NCI-H128 (cell line): ENCODE data around the gene RTCB.

Source experiments
- DNase-seq: peaks from one replicate; lab custom pipeline; 2025; ENCODE audit not compliant: unreplicated experiment; lab: John Stamatoyannopoulos, UW

RTCB gene

DNA sequence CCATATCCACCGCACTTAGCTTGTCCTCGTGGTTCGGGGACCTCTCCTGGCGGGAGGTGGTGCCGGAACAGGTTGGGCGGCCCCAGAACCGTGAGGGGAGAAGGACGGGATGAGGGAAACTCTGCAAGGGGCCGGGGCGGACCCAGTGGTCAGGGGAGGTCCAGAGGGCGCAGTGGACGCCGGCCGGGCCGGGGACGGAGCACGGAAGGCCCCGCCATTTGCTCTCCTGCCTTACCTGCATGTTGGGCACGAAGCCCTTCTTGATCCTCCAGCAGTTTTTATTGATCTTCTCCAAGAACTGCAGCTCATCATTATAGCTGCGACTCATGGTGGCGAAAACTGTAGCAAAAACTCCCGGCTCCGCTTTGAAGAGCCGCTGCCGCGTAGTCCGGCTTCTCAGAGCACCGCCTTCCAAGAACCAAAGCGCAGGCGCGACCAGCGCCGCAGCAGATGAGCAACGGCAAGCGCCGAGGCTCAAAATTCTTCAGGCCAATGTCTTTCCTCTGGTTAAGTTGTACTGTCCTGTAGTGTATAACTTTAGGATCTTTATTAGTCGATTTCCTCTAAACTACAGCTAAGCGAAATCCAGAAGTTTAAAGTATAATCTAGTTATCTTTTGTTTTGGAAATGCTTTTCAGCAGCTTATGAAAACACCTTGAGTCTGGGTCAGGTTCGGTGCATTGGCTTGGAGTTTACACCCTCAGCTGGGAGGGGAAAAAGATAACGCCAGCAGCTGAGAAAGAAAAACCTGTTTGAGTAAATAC lies at the start of gene RTCB:
TSS of gene RTCB (minus strand) at position 419 of the 764 bp plus-strand sequence. CDS start at position 328, 91 bp downstream.
- peak; percentile 25 for DNase-seq

DNA sequence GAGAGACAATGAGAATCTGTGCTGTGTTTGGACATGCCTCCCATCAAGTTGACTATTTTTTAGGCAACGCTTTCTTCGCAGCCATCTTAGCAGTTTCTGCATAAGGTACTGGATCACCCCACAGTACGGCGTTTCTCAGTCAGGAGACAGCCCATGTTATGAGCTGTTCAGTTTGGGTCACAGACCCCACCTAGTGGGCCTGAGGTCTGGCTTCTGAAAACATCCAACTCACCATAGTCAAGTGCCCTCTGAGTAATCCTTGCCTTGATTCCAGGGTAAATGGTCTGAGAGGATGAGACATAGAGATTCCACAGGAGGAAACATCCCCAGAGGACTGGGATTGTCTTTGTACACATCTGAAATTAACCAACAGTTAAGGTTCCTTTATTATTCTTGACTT lies 45.0 kb upstream of the RTCB start:
- DNase-seq: no peak

DNA sequence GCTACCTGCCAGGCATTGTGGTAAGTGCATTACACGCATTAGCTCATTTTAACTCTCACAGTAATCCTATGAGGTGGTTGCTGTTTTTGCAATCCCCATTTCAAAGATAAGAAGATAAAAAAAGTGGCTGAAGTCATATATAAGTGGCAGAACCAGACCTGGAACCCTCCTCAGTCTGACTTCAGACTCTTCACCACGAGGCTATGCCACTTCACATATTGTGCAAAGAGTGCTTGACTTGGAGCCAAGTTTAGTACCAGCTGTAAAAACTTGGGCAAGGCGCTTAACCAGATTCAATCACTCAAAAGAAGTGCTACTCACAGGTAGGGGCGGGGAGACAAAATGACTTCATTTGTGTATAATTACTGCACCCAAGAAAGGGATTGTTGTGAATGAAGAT lies 36.9 kb upstream of the RTCB start:
- no peak for DNase-seq

DNA sequence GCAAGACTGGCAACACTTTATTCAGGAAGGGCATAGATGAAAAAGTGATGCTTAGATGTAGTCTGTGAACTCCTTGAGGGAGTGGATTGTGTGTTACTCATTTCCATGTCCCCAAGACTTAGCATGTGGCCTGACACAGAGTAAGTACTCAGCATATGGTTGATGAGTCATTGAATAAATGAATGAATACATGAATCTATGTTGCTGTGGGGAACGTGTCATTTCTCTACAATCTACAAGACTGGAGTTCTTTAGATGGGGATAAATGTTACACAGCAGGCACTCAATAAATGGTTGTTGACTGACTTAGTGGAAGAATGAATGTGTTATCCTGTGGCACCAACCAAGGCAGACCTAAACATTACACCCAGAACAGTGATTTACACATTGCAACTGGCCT lies 34.3 kb upstream of the RTCB start:
- DNase-seq: no peak

DNA sequence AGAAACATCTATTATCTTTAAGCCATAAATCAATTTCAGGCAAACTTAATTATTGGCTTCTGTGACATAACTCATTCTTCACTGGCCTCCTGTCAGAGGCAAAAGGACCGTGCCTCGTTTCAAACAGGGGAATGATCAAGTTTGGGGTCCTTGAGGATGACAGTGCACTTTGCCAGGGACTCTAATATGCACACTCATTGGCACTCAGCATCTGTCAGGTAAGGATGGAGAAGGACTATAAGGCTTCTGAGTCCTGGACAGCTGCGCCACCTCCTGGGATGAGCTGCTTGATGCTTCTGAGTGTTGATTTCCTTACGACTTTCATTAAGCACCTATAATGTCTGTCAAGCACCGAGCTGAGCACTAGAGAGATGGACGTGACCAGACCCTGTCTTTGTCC lies 32.0 kb upstream of the RTCB start:
- no peak for DNase-seq

DNA sequence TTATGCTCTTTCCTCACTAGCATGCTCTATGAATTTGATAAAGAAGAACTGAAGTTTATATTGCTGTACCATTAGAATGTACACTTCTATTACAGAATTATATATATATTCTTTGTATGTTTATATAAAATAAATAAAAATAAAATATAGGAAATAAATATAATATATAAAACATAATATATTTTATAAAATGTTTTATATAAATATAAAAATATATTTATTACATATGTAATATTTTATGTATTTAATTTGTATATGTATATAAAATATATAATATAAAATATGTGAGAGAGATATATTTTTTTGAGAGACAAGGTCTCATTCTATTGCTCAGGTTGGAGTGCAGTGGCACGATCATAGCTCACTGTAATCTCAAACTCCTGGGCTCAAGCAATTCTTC lies 18.3 kb upstream of the RTCB start:
- DNase-seq: no peak

DNA sequence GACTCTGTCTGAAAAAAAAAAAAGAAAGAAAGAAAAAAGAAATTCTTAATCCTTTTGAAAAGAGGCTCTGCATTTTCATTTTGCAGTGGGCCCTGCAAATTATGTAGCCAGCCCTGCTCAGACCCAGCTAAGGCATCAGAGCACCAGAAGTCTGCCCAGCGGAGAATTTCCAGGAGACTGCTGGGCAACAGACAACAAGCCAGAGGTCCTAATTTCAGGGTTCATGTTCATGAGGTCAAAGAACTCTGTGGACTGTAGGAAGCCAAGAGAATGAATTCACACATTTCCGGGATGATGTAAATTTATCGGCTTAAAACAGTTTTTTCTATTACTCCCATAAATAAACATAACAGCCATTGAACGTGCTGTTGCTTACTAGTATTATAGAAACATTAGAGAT lies 14.8 kb upstream of the RTCB start:
- no peak for DNase-seq

DNA sequence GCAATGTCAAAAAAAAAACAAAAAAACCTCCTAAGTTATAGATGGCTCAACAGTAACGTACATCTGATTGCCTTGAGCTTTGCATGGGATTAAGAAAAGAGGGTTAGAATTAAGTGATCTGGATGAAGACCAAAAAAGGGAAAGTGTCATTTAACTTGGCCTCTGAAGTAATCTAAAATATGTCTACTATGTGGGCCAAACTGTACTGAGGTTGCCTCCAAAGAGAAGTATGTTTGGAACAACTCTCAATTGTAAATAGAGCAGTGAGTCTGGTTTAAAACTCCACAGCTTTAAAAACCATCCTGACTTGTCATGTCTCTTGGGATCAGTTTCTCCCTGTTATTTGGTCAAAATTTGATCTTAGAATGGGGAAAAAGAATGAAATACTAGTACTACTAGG lies 11.6 kb upstream of the RTCB start:
- no peak for DNase-seq

DNA sequence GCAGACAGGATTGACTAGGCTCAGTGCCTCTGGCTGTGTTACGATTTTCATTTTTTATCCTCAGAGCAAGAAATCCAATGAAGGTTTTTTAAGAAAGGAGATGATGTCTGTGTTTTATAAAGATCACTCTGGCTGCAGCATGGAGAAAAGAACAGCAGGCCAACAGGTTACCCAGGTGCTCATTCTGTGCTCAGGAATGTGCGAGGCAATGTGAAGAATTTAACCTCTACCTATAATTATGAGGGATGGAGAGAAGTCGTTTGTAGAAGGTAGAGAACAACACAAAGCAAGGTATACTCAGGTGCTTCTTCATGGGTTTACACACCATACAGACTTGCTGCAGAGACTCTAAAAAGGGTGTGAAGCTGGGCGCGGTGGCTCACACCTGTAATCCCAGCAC lies 10.0 kb upstream of the RTCB start:
- no peak for DNase-seq

DNA sequence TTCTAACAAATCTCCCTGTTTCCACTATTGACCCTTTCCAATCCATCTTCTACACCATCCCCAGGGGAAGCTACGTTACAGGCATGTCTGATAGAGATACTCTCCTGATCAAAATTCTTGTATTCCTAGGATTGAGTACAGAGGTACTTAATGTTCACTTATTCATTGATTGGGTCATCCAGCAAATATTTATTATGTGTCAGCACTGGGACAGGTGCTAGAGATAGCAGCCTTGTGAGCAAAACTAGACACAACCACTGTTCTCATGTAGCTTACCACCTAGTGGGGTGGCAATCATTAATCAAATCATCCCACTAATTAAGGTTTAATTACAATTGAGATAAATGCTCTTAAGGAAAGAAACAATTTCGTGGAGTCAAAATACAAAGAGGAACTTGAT lies 9.4 kb upstream of the RTCB start:
- DNase-seq: no peak

DNA sequence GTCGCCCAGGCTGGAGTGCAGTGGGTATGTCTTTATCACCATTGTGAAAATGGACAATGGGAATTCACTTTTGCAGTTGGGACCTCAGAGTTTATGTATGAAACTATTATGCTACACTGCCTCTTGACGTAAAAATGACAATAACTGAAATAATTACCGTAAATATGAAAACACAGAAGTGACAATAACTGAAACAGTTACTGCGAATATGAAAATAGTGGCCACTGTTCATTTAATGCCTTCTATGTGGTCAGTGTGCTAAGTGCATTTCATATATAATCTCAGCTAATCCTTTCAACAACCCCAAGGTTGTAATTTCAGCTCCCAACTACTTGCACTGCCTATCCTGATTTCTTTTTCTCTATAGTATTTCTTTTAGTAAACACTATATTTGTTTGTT lies 5.9 kb upstream of the RTCB start:
- DNase-seq: no peak

DNA sequence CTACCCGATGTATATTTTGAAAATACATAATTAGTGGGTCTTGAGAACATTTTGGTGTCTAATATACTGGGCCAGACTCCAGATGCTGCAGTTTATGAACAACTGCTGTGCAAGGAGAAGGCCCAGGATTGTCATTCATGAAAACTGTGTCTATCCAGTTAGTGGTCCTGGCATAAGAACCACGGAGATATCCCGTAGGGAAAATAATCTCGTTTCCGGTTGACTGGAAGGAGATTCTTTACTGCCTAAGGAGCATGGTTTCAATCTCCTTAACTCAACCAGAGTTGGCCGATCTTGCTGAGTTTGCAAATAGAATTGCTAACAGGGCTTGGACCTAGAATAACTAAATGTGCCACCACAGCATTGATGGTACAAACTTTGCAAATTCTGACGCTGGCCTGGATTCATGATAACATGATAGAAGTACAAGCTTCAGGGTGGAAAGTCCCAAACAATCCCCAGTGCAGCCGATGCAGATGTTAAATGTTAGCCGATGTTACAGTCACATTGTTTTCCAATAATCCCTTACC lies 4.6 kb upstream of the RTCB start:
- no peak for DNase-seq

DNA sequence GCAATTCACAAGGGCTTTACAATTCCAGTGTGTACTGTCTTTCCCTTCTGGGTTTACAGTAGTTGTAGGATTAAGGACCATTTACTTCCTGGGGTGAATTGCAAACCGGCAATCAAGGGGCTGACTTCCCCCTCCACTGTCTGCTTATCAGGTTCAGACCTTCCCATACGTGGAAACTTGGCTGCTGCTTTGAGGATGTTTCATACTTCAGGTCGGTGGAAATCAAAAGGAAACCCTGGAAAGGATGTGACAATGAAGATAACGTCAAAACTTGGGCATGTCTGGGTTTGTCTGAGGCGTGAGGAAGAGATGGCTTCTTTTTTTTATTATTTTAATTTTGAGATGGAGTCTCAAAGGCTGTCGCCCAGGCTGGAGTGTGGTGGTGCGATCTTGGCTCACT lies 2.1 kb upstream of the RTCB start:
- DNase-seq: no peak

DNA sequence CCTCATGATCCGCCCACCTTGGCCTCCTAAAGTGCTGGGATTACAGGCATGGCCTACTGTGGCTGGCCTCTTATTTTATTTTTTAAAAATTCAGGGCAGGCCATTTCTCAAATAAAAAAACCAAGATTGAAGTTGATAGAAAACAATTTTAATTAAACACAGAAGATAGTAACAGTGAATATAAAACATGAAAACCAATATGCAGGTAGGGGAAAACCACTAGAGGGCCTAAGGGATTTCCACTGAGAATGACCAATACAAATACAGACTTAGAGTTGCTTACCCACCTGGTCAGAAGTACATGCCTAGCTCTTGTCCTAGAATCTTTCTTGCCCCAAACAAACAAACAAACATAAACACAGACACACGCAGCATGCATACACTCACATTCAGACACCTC lies 1.7 kb upstream of the RTCB start:
- no peak for DNase-seq

DNA sequence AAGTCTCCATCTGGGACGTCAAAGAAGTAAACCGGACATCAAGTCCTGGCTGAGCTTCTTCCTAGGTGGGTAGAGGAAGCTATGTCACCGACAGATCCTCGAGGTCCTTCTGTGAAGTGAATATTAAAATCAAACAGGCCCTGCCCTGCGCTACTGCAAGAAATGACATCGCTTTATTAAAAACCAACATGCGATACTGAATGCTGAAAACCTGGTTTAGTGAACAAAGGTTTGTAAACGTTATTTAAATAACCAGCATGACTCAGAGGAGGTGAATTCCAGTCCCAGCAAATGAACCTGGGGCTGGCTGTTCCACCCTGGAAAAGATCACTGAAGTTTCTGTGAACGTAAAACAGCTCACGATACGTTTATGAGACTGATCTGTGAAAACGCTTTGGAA lies 645 bp downstream of the RTCB start:
- DNase-seq: no peak

DNA sequence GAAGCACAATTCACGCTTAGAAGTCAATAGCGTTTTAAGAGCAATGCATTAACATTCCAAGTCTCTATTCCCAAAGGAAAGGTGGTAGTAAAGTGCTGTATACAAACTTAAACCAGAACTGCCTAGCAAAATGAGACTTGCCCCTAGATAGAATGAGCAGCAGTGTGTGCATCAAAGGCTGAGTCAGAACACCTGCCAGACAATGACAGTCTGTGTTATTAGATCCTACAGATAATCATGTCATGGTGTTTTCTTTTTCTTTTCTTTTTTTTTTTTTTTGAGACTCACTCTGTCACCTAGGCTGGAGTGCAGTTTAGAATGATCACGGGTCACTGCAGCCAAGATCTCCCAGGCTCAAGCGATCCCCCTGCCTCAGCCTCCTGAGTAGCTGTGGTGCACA lies 1.6 kb downstream of the RTCB start:
- no peak for DNase-seq

DNA sequence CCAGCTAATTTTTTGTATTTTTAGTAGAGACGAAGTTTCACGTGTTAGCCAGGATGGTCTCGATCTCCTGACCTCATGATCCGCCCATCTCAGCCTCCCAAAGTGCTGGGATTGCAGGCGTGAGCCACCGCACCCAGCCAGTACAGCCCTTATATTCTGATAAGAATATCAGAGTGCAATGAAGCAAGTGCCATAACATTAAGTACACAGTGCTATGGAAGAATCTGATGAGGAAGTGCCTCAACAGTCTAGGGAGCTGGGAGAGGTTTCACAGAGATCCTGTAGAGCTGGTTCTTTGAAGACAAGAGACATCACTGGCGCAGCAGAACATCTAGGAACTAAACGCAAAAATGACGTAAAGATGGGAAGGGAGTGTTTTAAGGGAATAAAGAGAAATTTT lies 2.1 kb downstream of the RTCB start:
- DNase-seq: no peak

DNA sequence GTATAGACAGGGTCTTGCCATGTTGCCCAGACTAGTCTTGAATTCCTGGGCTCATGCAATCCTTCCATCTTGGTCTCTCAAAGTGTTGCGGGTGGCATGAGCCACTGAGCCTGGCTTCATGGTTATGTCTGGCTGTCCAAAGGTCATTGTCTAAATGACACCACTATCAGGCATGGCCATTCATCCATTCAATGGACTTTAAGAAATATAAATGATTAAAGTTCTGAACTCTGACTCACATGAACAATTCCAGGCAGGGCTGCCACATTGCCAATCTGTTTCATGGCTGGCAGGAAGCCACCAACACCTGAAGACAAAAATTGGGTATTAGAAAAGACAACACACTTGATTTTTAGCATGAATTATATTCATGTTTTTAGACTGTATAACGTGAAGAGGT lies 4.1 kb downstream of the RTCB start:
- DNase-seq: no peak

DNA sequence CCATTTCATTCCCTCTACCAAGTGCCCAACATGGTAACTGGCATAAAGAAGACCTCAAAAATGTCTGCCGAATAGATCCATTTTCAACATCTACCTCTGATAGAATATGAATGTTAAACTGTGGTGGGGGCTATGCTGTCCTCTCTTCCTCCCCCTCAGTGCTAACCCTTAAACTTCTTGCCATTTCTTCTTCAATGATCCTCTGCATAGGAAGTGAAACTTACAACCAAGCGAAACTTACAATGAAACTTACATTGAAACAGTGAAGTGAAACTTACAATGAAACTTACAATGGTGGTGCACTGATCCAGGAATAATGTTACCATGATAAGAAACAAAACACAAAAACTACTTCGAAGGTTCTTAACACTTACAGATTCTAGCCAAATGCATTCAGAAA lies 4.7 kb downstream of the RTCB start:
- DNase-seq: no peak

DNA sequence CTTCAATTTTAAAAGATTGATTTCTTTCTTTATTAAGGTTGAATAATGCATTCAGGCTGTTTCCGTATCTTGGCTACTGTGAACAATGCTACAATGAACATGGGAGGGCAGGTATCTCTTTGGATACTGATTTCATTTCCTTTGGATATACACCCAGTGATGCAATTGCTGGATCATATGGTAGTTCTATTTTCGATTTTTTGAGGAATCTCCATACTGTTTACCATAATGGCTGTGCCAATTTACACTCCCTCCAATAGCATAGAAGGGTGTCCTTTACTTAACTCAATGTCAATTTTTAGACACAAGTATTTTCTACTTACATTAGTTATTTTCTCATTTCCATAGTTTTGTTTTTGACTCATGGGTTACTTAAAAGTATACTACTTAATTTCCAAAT lies 8.0 kb downstream of the RTCB start:
- DNase-seq: no peak

DNA sequence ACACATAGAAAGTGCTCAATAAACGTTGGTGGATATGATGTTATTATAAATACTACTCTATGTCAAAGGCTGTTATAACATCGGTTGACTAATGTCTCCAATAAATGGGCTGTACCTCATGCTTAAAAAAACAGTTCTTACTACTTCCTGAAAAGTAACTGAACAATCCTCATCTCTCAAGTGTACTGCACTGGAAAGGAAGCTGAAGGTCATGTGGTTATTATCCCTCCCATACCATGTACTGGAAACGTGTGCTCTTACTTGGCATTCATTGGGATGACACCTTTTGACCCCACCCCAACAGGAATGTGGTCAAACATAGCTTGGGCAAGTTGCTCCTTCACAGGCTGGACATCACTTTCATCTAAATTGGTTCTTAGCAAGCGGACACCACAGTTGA lies 10.6 kb downstream of the RTCB start:
- DNase-seq: no peak

DNA sequence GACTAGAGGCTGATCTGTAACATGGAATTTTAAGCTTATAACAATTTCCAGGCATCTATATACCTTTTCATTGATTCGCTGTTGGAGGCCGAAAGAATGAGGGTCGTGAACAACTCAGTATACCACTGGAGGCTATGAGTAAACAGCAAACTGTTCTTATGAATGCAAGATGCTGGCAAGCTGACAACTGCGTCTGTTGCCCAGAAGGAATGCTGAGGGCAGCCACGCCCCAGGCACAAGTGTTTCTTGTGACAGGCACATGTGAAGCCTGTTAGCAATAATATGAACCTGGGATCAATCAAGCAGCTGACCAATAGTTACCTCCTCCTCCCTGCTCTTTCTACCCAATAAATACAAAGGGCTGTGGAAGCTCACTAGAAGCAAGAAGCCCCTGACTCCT lies 15.3 kb downstream of the RTCB start:
- no peak for DNase-seq

DNA sequence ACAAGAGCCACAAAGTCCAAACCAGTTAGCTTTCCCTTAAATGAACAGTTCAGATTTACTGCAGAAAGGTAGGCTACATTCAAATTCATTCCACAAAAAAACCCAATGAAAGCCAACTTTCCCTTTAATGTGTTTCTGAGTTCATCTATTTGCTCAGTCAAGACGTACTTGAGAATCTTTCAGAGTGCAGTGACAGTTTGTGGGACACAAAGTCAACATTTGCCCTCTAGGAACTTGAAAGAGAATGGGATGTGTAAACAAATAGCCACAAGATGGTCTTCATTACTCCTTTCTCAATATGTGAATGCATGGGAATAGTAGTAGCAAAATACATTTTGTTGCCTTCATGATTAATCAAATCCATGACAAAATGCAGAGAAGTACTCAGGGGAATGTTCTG lies 15.8 kb downstream of the RTCB start:
- DNase-seq: no peak
